Activated CD4-positive, CD25-positive, alpha-beta regulatory T cell treated with anti-CD3 and anti-CD28 coated beads, Interleukin-2, amount 50 U/mL, for 72 hours (primary cell): Measurements from ENCODE around the gene VENTX.

Source experiments
- DNase-seq: peaks from one replicate; pipeline ENCODE4 v3.0.0; 2021

VENTX gene

GRCh38 chr10:133239990-133240389, 2.3 kb downstream of the VENTX start:
- DNase-seq = no peak

- no peak for DNase-seq
These were observed 4.0 kb downstream of the VENTX start for GRCh38 chr10:133241501-133242205.

DNA sequence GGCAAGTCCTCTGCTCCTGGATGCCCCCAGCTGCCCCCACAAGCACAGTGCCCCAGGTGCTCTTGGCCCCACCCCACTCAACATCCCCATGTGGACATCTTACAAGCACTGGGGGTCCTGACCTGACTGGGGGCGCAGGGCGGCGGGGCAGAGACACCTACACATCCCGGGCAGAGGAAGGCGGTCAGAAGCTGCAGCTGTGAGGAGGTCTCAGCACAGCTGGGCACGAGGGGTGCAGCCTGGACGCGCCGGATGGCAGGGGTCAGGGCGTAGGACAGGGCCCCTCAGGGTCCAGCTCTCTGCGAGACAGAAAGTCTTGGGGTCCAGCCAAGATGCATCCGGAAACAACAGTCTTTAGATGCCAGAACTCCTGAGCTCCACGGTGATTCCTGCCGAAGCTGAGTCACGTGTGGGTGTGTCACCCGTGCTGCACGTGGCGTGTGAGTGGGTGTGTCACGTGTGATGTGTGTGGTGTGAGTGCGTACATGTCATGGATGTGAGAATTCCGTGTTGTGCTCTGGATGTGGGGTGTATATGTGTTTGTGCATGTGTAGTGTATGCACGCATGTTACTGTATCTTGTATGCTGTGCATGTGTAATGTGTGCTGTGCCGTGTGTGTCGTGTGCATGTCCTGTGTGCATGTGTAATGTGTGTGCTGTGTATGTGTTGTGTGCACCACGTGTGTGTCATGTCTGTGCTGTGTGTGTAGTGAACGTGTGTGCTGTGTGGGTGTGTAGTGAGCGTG, 5.1 kb downstream of the VENTX start:
- DNase-seq = no peak

DNA sequence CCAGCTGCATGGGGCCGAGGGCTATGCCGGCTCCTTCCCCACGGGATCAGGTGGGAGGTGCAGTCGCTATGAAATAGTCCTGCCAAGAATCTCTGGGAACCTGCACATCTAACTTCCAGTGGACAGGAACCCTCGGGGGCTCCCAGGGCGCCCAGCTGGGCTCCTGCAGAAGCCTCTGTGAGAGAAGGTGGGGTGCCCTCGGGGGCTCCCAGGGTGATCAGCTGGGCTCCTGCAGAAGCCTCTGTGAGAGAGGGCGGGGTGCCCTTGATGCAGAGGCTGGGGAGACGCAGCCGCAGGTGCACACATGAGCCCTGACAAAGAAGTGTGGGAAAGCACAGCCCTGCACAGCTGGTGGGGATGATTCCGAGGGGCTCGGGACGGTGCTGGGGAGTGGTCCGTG, 5.9 kb downstream of the VENTX start:
- DNase-seq = no peak

- no peak for DNase-seq
These were observed 8.0 kb downstream of the VENTX start for GRCh38 chr10:133245439-133246235.

- DNase-seq = no peak
These were observed 8.6 kb downstream of the VENTX start for GRCh38 chr10:133246236-133246626.

- no peak for DNase-seq
These were observed 10.2 kb downstream of the VENTX start for GRCh38 chr10:133247681-133248333.

DNA sequence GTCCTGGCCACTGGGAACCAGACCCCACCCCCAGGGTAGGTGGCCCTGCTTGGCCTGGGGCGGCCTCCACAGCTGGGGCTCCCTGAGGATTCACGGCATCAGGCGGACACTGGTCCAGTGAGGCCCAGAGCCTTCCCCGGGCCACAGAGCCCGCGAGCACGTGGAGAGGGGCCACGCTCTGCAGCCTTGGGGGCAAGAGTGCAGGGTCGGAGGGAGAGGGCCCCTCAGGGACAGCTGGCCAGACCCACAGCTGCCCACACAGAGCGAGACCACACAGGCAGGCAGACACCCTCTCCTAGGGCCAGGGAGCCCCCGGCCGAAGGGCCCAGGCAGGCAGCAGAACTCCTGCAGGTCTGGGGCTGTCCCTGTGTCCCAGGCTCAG, 10.7 kb downstream of the VENTX start:
- no peak for DNase-seq

DNA sequence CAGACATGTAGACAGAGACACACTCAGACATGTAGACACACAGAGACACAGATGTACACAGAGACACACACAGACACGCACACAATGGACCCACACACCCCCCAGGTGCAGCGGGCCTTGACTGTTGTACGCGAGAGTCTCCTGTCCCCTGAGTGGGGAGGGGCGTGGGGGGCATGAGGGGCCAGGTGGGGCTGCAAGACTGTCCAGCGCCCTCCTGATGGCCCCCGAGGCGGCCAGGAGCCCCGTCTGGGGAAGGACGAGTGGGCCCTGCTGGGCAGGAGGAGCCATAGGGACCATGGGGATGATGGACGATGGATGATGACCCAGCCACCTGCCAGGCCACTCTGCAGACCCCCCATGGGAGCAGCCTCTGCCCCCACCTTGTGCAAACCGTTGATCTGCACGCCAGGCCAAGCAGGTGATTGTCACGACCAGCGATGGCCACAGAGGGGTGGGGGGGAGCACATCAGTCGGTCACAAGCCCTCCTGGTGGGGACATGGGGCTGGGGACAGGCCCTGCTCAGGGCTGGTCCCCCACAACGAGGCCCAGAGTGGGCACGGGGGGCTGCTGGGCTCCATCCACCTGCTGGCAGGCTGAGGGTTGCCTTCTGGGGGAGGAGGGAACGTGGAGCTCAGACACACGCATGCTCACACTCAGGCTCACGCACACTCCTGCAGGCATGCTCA, 11.6 kb downstream of the VENTX start:
- no peak for DNase-seq

DNA sequence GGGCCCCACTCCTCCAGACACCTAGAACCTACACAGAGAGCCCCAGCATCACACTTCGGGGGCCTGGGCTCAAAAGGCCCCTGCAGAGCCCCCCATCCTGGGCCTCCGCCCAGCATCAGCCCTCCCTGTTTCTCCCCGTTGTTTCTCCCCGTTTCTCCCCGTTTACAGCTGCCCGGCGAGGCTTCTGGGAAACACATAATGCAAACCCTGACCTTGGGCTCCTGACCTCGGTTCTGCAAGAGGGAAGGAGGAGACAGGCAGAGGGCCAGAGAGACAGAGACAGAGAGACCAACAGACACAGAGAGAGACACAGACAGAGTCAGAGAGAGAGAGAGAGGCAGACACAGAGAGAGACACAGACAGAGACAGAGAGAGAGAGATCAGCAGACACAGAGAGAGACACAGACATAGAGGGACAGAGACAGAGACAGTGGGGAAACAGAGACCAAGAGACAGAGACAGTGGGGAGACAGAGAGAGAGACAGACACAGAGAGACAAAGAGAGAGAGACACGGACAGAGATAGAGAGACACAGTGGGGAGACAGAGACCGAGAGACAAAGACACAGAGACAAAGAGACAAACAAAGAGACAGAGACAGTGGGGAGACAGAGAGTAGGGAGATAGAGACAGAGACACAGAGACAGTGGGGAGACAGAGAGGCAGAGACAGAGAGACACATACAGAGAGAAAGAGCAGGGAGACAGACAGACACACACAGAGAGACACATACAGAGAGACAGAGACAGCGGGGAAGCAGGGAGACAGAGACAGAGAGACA, 12.5 kb downstream of the VENTX start:
- no peak for DNase-seq

GRCh38 chr10:133251388-133252222, 13.9 kb downstream of the VENTX start:
- DNase-seq = no peak

GRCh38 chr10:133252223-133252552, 14.5 kb downstream of the VENTX start:
- no peak for DNase-seq

GRCh38 chr10:133253361-133253955, 15.8 kb downstream of the VENTX start:
- DNase-seq = no peak

- DNase-seq = no peak
These were observed 16.9 kb downstream of the VENTX start for GRCh38 chr10:133254421-133255120.

- DNase-seq = no peak
These were observed 17.7 kb downstream of the VENTX start for GRCh38 chr10:133255323-133255722.

GRCh38 chr10:133257489-133258065, 19.9 kb downstream of the VENTX start:
- DNase-seq = no peak

GRCh38 chr10:133258066-133258817, 20.6 kb downstream of the VENTX start:
- DNase-seq = no peak

DNA sequence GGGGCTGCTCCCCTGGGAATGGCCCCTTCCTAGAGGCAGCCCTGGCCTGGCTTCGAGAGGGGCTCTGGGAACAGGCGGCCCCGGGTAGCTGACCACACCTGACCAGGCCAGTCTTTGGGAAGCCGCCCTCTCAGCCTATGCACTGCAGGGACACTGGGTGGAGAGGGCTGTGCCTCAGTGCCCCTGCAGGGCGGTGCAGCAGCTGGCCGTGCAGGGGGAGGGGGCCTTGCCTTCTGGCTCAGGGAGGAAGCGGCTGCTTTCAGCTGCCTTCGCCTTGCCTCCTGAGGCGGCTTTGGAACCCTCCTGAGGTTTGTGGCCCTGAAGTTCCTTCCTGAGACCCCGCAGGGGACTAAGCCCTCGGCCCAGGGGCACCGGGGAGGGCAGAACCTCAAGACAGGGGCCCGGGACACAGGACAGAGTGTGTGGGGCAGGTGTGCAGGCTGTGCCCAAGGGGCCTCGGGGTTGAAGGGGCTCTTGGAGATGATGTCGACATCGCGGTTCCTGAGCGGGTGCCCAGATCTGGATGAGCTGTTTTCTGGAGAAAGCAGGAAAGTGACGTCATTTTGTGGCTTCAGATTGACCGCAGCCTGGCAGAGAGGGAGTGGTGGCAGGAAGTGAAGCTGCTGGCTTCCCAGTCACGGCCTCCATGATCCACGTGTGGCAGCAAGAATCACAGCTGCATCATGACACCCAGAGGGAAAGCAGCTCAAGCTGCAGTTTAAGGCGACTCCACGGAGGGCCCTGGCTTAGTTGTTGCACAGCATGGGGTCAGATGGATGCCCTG, 21.4 kb downstream of the VENTX start:
- DNase-seq = peak; percentile 70
